ENCODE results near the gene CD300LB.
"Not testable (repeated sequence)": the region's sequence is repeated elsewhere in the genome, so short reads cannot be mapped to it uniquely, and the experiment has no call there.

CD300LB gene

DNA sequence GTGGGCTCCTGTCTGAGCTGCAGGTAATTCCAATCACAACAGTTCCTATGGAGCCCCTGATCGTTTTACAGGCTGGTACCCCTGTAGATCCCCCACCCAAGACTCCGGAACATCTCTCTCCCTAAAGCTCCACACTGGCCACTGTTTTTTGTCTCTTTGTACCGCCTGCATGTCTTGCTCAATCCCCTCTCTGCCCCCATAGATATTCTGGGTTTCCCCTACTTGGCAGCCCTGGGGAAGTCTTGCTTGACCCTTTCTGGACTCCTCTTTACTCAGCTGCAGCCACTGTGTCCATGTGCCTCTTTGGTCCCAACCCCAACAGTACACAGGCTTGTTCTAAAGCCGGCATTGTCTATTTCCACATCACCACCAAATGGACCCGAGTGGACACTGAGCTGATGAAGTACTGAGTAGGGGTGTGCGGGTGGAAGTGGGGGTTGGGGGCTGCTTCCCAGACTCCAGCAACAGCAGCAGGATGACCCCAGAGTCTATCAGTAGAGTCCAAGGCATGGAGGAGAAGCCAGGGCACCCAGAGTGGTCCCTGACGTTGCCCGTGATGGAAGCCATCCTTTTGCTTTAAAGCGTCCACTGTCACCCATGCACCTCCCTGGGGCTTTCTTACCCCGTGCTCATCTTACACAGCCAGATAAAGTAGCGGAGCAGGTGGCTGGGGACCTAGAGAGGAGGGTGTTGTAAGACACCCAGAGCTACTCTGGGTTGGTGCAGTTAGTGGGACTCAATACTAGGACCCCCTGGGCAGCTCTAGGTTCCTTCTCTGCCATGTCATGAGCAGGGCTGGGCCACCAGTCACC is 6.4 kb downstream of the CD300LB start:
- no peak for DNase-seq

DNA sequence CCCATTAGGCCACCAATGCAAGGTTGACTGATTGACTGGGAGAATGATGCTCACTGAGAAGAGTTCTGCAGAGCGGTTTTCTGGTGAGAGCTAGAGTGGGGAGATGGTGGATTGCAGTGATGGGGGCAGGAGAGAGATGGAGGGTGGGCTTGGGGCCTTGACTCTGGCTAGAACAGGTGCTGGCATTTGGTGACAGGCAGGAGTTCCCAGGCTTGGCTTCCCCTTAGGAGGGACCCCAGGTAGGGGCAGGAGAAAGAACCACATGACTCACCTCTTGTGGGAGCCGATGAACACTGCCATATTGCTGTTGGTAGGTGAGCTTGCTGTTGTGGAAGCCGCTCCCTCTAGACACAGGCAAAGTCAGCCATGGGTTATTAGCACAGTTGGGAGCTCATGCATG is 8.0 kb downstream of the CD300LB start:
- DNase-seq = no peak

DNA sequence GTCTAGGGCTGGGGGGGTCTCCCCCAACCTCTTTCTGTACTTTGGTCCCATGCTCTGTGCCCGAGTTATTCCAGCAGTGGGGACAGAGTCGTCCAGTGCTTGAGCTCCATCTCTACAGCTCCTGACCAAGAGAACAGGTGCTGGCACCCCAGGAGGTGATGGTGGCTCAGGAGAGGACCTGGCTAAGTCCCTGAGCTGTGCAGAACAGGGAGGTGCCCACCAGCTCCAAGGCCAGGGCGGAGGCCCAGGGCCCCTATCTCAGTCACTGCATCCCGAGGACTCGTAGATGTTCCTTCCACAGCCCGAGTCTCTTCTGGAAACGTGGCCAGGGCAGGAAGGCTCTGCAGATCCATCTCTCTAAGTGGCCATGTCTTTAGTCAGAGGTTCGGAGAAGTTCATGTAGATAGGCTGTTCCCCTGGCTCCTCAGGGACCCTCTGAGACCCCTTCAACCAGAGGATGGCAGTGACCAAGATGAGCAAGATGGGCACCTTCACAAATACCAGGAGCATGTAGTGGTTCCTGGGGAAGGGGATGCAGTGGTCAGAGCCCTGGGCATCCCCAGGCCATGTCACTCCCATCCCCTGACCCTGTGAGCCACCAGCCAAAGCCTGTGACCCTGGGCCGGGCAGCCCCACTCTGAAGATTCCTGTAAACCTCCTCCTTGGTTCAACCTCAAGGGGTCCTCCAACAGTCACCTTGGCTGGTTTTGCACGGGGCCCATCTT is 8.7 kb downstream of the CD300LB start:
- no peak for DNase-seq

GRCh38 chr17:74521701-74522201 is 9.5 kb downstream of the CD300LB start:
- peak; percentile 75 for DNase-seq

GRCh38 chr17:74520790-74521480 is 10.3 kb downstream of the CD300LB start:
- DNase-seq = no peak

DNA sequence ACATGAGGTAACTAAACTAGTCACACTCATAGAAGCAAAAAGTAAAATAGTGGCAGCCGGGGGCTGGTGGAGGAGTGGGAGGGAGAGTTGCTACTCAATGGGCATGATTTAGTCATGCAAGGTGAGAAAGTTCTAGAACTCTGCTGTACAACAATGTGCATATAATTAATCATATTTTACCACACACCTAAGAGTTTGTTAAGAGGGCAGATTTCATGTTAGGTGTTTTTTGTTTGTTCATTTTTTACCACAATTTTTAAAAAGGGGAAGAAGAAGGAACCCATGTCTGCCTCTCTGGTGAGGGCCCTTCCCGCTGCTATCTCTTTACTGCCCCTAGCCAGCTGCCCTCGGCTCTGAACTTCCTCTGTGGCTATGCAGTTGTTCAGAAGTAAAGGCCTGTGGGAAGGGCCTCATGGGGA is 11.2 kb downstream of the CD300LB start:
- peak; percentile 89 for DNase-seq

DNA sequence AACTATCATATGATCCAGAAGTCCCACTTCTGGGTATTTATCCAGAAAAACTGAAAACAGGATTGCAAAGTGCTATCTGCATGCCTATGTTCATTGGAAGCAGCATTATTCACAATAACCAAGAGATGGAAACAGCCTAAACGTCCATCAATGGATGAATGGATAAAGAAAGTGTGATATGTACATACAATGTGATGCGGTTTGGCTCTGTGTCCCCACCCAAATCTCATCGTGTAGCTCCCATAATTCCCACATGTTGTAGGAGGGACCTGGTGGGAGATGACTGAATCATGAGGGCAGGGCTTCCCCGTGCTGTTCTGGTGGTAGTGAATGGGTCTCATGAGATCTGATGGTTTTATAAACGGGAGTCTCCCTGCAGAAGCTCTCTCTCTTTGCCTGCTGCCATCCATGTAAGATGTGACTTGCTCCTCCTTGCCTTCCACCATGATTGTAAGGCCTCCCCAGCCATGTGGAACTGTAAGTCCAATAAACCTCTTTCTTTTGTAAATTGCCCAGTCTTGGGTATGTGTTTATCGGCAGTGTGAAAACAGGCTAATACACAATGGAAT is 12.8 kb downstream of the CD300LB start:
- DNase-seq = not testable (repeated sequence)

DNA sequence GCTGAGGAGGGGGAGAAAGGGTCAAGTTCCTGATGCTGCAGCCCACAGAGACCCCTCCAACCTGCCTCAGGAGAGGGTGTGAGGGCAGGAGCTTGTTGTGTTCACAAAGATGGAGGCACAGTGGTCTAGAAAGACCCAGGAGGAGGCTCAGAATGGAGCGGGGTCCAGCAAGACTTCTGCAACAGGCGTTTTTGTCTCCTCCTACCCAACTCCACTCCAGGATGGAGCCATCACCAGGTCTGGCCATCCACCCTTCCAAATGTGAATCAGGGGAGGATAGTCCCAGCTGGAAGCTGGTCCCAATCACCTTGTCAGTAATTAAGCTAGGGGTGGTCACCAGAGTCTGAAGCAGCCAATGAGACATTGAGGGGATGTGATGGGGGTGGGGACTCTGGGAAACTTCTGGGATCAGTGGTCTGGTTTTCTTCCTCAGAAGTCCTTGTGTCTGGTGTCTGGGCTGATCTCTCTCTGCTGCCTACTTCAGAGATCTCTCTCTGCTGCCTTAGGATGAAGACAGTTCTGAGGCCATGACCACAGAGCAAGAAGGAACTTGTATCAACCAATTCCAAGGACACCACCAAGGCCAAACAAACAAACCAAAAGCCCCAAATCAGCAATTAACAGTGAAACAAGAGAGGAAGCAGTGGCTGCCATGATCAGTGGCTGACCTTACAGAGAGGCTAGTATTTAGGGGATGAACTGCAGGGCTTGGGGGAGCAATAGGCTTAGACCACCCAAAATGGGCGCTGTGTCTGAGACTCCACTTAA is 14.5 kb downstream of the CD300LB start:
- no peak for DNase-seq

GRCh38 chr17:74515941-74516340 is 15.3 kb downstream of the CD300LB start:
- no peak for DNase-seq

GRCh38 chr17:74514632-74515334 is 16.5 kb downstream of the CD300LB start:
- no peak for DNase-seq

DNA sequence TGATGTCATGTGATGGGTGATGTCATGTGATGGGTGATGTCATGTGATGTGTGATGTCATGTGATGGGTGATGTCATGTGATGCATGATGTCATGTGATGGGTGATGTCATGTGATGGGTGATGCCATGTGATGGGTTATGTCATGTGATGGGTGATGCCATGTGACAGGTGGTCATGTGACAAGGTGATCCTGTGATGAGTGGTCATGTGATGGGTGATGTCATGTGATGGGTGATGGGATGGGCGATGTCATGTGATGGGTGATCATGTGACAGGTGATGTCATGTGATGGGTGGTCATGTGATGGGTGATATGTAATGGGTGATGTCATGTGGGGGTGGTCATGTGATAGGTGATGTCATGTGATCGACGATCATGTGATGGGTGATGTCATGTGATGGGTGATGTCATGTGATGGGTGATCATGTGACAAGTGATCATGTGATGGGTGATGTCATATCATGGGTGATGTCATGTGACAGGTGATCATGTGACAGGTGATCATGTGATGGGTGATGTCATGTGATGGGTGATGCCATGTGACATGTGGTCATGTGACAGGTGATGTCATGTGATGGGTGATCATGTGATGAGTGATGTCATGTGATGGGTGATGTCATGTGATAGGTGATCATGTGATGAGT is 17.2 kb downstream of the CD300LB start:
- DNase-seq = peak; percentile 67

- DNase-seq = peak; percentile 75
These were observed 18.6 kb downstream of the CD300LB start for GRCh38 chr17:74512624-74513091.

DNA sequence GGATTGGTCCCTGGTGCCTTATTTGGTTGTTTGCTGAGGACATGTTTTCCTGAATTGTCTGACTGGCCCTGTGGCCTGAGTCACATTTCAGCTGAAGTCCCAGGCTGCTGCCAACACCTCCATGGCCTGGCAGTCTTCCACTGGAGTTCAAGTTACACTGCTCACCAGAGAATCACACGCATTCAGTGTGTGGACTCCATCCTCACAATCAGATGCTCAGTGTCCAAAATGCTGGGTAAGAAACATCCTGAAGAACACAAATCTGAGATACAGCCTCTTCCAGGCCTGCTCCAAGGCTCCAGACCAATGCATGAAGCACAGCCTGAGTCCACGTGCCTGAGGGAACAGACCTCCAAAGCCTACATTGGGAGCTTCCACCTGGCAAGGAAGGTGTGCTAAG is 19.2 kb downstream of the CD300LB start:
- DNase-seq = no peak

GRCh38 chr17:74508156-74508555 is 23.1 kb downstream of the CD300LB start:
- no peak for DNase-seq

DNA sequence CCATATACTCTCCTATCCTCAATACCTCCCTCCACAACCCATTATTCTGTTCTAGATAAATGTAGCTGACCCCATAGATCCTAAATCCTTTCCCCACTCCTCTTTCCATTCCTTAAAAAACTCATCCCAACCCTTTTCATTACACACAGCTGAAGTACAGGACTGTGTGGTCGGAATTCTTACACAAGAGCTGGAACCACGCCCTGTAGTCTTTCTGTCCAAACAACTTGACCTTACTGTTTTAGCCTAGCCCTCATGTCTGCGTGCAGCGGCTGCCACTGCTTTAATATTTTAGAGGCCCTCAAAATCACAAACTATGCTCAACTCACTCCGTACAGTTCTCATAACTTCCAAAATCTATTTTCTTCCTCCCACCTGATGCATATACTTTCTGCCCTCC is 27.3 kb downstream of the CD300LB start:
- not testable (repeated sequence) for DNase-seq

GRCh38 chr17:74502861-74503260 is 28.4 kb downstream of the CD300LB start:
- no peak for DNase-seq

DNA sequence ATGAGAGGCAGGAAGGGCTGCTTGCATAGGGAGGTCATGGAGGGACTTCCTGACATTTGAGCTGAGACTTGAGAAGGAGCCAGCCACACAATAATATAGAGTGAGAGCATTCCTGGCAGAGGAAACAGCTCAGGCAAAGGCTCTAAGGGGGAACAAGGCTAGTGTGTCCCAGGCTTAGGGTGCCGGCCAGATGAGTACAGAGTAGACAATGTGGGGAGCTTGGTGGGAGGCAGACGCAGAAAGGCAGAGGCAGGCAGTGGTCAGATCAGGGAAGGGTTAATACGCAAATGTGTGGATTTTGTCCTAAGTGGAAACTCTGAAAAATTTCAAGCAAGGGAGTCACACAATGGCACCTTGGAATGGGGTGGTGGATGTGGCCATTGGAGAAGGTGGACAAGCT is 31.3 kb downstream of the CD300LB start:
- DNase-seq = no peak

GRCh38 chr17:74497471-74497870 is 33.8 kb downstream of the CD300LB start:
- DNase-seq = no peak

- DNase-seq = peak; percentile 84
These were observed 37.9 kb downstream of the CD300LB start for GRCh38 chr17:74493331-74493833.

DNA sequence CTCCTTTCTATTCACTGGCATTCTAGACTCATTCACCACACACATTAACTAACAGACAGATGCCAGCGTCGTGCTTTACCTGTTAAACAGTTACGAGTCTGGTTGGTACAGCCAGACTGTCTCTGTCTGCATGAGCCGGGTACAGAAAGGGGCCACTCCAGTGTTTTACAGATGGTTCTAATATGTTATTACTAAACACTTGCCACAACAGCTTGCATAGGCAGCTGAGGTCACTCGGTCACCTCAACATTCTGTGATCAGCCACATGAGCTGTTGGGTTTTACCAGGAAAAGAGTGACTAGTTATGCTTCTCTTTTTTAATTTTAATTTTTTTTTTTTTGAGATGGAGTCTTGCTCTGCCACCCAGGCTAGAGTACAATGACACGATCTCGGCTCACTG is 39.6 kb downstream of the CD300LB start:
- peak; percentile 60 for DNase-seq

DNA sequence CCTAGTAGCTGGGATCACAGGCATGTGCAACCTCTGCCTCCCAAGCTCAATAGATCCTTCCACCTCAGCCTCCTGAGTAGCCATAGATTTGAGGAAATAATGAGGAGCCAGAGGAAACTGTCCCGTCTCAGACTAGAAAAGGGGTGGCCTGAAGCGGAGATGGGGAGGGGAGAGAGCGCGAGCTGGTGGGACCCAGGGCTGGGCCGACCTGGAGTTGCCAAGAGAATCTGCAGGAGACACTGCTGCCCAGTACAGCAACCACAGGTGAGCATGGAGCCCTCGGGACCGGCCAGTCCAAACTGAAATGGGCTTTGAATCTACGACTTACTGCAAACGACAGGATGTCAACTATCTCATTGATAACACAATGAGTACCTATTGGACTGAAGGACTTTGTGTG is 40.6 kb downstream of the CD300LB start:
- no peak for DNase-seq
